ENCODE measurements around the gene IL4R. TPM values are rescaled to one million over a fixed set of nuclear protein-coding genes. Genes with fewer than 3 reads are reported as not detected.

The IL4R gene
- total and polyA plus RNA-seq, 7 donors, result 16.9 to 177 (median 55.3) TPM

GRCh38 chr16:27319257-27319965 lies 5.6 kb downstream of the IL4R start:
- Histone ChIP-seq H3K27ac (peak overlapping the region; percentile 96 to 99 (median 99)), H3K4me3 (no peak overlapping the region), H3K9me3 (no peaks in the 10 kb centered on the region), H3K36me3 (no peaks in the 10 kb centered on the region), H3K27me3 (no peaks in the 10 kb centered on the region), H3K4me1 (peaks cover 0 to 99% (median 92%) of the 10 kb centered on the region in 4 donors)
- 79 to 86% methylated on average over 13 of the region's 13 CpGs for WGBS, 2 donors
- intact Hi-C loops (cut with DNase I), result no loop called here
- DNase-seq, result peak; percentile 51
- no peak for TF ChIP-seq POLR2AphosphoS5 (IDR thresholded peaks at IDR 0.05)
- no peak for TF ChIP-seq EP300 (IDR thresholded peaks at IDR 0.05)
- TF ChIP-seq POLR2A (IDR thresholded peaks at IDR 0.05), result no peak
- TF ChIP-seq CTCF (IDR thresholded peaks at IDR 0.05), result no peak

GRCh38 chr16:27320261-27321012 lies 6.7 kb downstream of the IL4R start:
- TF ChIP-seq POLR2A (IDR thresholded peaks at IDR 0.05), result no peak
- TF ChIP-seq POLR2AphosphoS5 (IDR thresholded peaks at IDR 0.05), result no peak
- TF ChIP-seq EP300 (IDR thresholded peaks at IDR 0.05), result no peak
- TF ChIP-seq CTCF (IDR thresholded peaks at IDR 0.05), result no peak
- Histone ChIP-seq H3K27ac (peak overlapping the region; percentile 96 to 99 (median 99)), H3K4me3 (no peak overlapping the region), H3K27me3 (no peaks in the 10 kb centered on the region), H3K9me3 (no peaks in the 10 kb centered on the region), H3K36me3 (no peaks in the 10 kb centered on the region), H3K4me1 (peaks cover 0 to 100% (median 93%) of the 10 kb centered on the region in 4 donors)
- DNase-seq, result peak; percentile 72
- WGBS, 2 donors, result 83 to 88% methylated on average over 12 of the region's 12 CpGs
- intact Hi-C loops (cut with DNase I), result no loop called here

- peak overlapping the region; percentile 96 to 99 (median 99) for H3K27ac ChIP-seq
- TF ChIP-seq POLR2A (IDR thresholded peaks at IDR 0.05), result no peak
- peak in 3 of 4 donors; percentile 12 to 34 (median 29) for TF ChIP-seq POLR2AphosphoS5 (IDR thresholded peaks at IDR 0.05)
- peaks cover 0 to 100% (median 93%) of the 10 kb centered on the region in 4 donors for H3K4me1 ChIP-seq
- DNase-seq, result peak; percentile 57
- no peak overlapping the region for H3K4me3 ChIP-seq
- H3K9me3 ChIP-seq, result no peaks in the 10 kb centered on the region
- H3K36me3 ChIP-seq, result no peaks in the 10 kb centered on the region
- 84 to 87% methylated on average over 7 of the region's 7 CpGs for WGBS, 2 donors
- H3K27me3 ChIP-seq, result no peaks in the 10 kb centered on the region
- intact Hi-C loops (cut with DNase I), result no loop called here
Observed at GRCh38 chr16:27321013-27321915, 7.5 kb downstream of the IL4R start.

GRCh38 chr16:27322858-27323780 lies 9.3 kb downstream of the IL4R start:
- no peaks in the 10 kb centered on the region for H3K36me3 ChIP-seq
- peak overlapping the region; percentile 96 to 99 (median 99) for H3K27ac ChIP-seq
- WGBS, 2 donors, result 59 to 84% methylated on average over 9 of the region's 9 CpGs
- peak; percentile 46 for DNase-seq
- H3K9me3 ChIP-seq, result no peaks in the 10 kb centered on the region
- TF ChIP-seq POLR2AphosphoS5 (IDR thresholded peaks at IDR 0.05) (no peak), EP300 (IDR thresholded peaks at IDR 0.05) (no peak), CTCF (IDR thresholded peaks at IDR 0.05) (no peak), POLR2A (IDR thresholded peaks at IDR 0.05) (no peak)
- peaks cover 0 to 100% (median 93%) of the 10 kb centered on the region in 4 donors for H3K4me1 ChIP-seq
- H3K4me3 ChIP-seq, result no peak overlapping the region
- intact Hi-C loops (cut with DNase I), result no loop called here
- no peaks in the 10 kb centered on the region for H3K27me3 ChIP-seq
